WTC11 (cell line): Measurements from ENCODE around the gene MOB1B. TPM values are rescaled to one million over a fixed set of nuclear protein-coding genes. Genes with fewer than 3 reads are reported as not detected.

ENCODE experiments used
- ATF2 ChIP-seq: sonication (generic); formaldehyde crosslinking; IDR thresholded peaks from 2 replicates; pipeline ENCODE4 v1.8.1; 2022; ENCODE audit warnings: low read depth, missing genetic modification reagents, borderline replicate concordance
- ATF3 ChIP-seq: sonication (generic); formaldehyde crosslinking; conservative IDR thresholded peaks from 2 replicates; pipeline ENCODE4 v1.8.1; 2022; ENCODE audit warnings: mild to moderate bottlenecking, missing genetic modification reagents
- EMX1 ChIP-seq: fragments of 250-450 bp; sonication (Bioruptor Pico); IDR thresholded peaks from 2 replicates; pipeline ENCODE4 v1.8.0; 2021; ENCODE audit warnings: mild to moderate bottlenecking
- ERG ChIP-seq: fragments of 250-450 bp; sonication (Bioruptor Pico); IDR thresholded peaks from 2 replicates; pipeline ENCODE4 v1.8.0; 2021; ENCODE audit warnings: mild to moderate bottlenecking
- FOXP1 ChIP-seq: sonication (generic); formaldehyde crosslinking; IDR thresholded peaks from 2 replicates; pipeline ENCODE4 v1.8.0; 2022; ENCODE audit warnings: missing genetic modification reagents, mild to moderate bottlenecking, moderate library complexity, borderline replicate concordance
- FOXP4 ChIP-seq: sonication (generic); formaldehyde crosslinking; IDR thresholded peaks from 2 replicates; pipeline ENCODE4 v1.8.0; 2022; ENCODE audit warnings: mild to moderate bottlenecking, missing genetic modification reagents
- GTF2I ChIP-seq: fragments of 250-450 bp; sonication (Bioruptor Pico); conservative IDR thresholded peaks from 2 replicates; pipeline ENCODE4 v1.4.0; 2021; ENCODE audit warnings: mild to moderate bottlenecking
- IRF1 ChIP-seq: sonication (generic); formaldehyde crosslinking; IDR thresholded peaks from 2 replicates; pipeline ENCODE4 v1.8.0; 2023; ENCODE audit warnings: missing genetic modification reagents
- IRF2 ChIP-seq: sonication (generic); formaldehyde crosslinking; IDR thresholded peaks from 2 replicates; pipeline ENCODE4 v1.8.0; 2022; ENCODE audit warnings: low read depth, missing genetic modification reagents, borderline replicate concordance
- JUN ChIP-seq: sonication (generic); formaldehyde crosslinking; IDR thresholded peaks from 2 replicates; pipeline ENCODE4 v1.8.0; 2023; ENCODE audit warnings: mild to moderate bottlenecking, missing genetic modification reagents
- MAX ChIP-seq: sonication (generic); formaldehyde crosslinking; IDR thresholded peaks from 2 replicates; pipeline ENCODE4 v1.8.0; 2022; ENCODE audit warnings: mild to moderate bottlenecking, missing genetic modification reagents
- MXD4 ChIP-seq: fragments of 250-450 bp; sonication (Bioruptor Pico); IDR thresholded peaks from 2 replicates; pipeline ENCODE4 v1.8.0; 2021; ENCODE audit warnings: mild to moderate bottlenecking, moderate library complexity, borderline replicate concordance
- MYBL2 ChIP-seq: sonication (generic); formaldehyde crosslinking; IDR thresholded peaks from 2 replicates; pipeline ENCODE4 v1.8.1; 2023; ENCODE audit warnings: mild to moderate bottlenecking, moderate library complexity, missing genetic modification reagents
- NFATC4 ChIP-seq: fragments of 250-450 bp; sonication (Bioruptor Pico); IDR thresholded peaks from 2 replicates; pipeline ENCODE4 v1.9.0; 2021; ENCODE audit warnings: mild to moderate bottlenecking
- NFYB ChIP-seq: sonication (generic); formaldehyde crosslinking; conservative IDR thresholded peaks from 2 replicates; pipeline ENCODE4 v1.8.0; 2022; ENCODE audit warnings: low read depth, missing genetic modification reagents
- NR1H2 ChIP-seq: sonication (generic); formaldehyde crosslinking; IDR thresholded peaks from 2 replicates; pipeline ENCODE4 v1.9.0; 2021; ENCODE audit warnings: mild to moderate bottlenecking, moderate library complexity, missing genetic modification reagents
- PREB ChIP-seq: sonication (generic); formaldehyde crosslinking; IDR thresholded peaks from 2 replicates; pipeline ENCODE4 v1.8.1; 2022; ENCODE audit warnings: mild to moderate bottlenecking, missing genetic modification reagents, moderate library complexity, borderline replicate concordance
- SMAD4 ChIP-seq: sonication (generic); formaldehyde crosslinking; IDR thresholded peaks from 2 replicates; pipeline ENCODE4 v1.8.0; 2022; ENCODE audit warnings: mild to moderate bottlenecking, missing genetic modification reagents
- STAT6 ChIP-seq: sonication (generic); formaldehyde crosslinking; conservative IDR thresholded peaks from 2 replicates; pipeline ENCODE4 v1.8.1; 2023; ENCODE audit warnings: mild to moderate bottlenecking, low read depth, missing genetic modification reagents, moderate library complexity
- TEAD1 ChIP-seq: sonication (generic); formaldehyde crosslinking; IDR thresholded peaks from 2 replicates; pipeline ENCODE4 v1.8.0; 2022; ENCODE audit warnings: mild to moderate bottlenecking, missing genetic modification reagents
- USF2 ChIP-seq: sonication (generic); formaldehyde crosslinking; IDR thresholded peaks from 2 replicates; pipeline ENCODE4 v1.8.1; 2023; ENCODE audit warnings: mild to moderate bottlenecking, missing genetic modification reagents, moderate library complexity
- ZNF138 ChIP-seq: sonication (generic); formaldehyde crosslinking; conservative IDR thresholded peaks from 2 replicates; pipeline ENCODE4 v1.8.1; 2022; ENCODE audit warnings: mild to moderate bottlenecking, moderate library complexity, missing genetic modification reagents
- ZNF219 ChIP-seq: sonication (generic); formaldehyde crosslinking; IDR thresholded peaks from 2 replicates; pipeline ENCODE4 v1.8.0; 2023; ENCODE audit warnings: missing genetic modification reagents, mild to moderate bottlenecking, borderline replicate concordance
- ZNF232 ChIP-seq: sonication (generic); formaldehyde crosslinking; IDR thresholded peaks from 2 replicates; pipeline ENCODE4 v1.8.0; 2022; ENCODE audit warnings: mild to moderate bottlenecking, missing genetic modification reagents
- ZSCAN18 ChIP-seq: fragments of 250-450 bp; sonication (Bioruptor Pico); IDR thresholded peaks from 2 replicates; pipeline ENCODE4 v2.1.2; 2022; ENCODE audit warnings: mild to moderate bottlenecking, moderate library complexity
- total RNA-seq: library from RNA; stranded (reverse); gene quantifications from 3 replicates; pipeline ENCODE4 v1.2.3, GENCODE V29; 2021

MOB1B gene
- total RNA-seq, 1 experiment from 2014 or later, result 28.0 TPM

GRCh38 chr4:70993181-70994068, 91.3 kb downstream of the MOB1B start, which contains the start of gene DCK (continued):
- TF ChIP-seq MAX (CRISPR knock-in tag) (peak; percentile 82), MYBL2 (peak; percentile 77; the same call in 1 of the 2 replicates), FOXP4 (peak; percentile 74; the same call in 1 of the 2 replicates), ATF2 (CRISPR knock-in tag) (no peak), ZSCAN18 (no peak), ZNF232 (no peak), USF2 (peak; percentile 99), SMAD4 (CRISPR knock-in tag) (no peak), ZNF138 (CRISPR knock-in tag) (0 out of 2 replicates have a peak, but pooled peaks have one; percentile 69), TEAD1 (CRISPR knock-in tag) (no peak; the same call in none of the 2 replicates), ATF3 (no peak), MXD4 (CRISPR knock-in tag) (no peak), EMX1 (no peak), IRF1 (CRISPR knock-in tag) (no peak), ERG (CRISPR knock-in tag) (no peak), STAT6 (CRISPR knock-in tag) (no peak), JUN (peak; percentile 35; the same call in 1 of the 2 replicates), IRF2 (CRISPR knock-in tag) (no peak), NFATC4 (CRISPR knock-in tag) (no peak), PREB (CRISPR knock-in tag) (no peak), NR1H2 (CRISPR knock-in tag) (no peak), FOXP1 (peak; percentile 35; the same call in 1 of the 2 replicates), GTF2I (CRISPR knock-in tag) (no peak), ZNF219 (CRISPR knock-in tag) (no peak), NFYB (CRISPR knock-in tag) (no peak)
